ENCODE measurements around the gene IER5L.
"Not testable (repeated sequence)": the region's sequence is repeated elsewhere in the genome, so short reads cannot be mapped to it uniquely, and the experiment has no call there.

IER5L gene

DNA sequence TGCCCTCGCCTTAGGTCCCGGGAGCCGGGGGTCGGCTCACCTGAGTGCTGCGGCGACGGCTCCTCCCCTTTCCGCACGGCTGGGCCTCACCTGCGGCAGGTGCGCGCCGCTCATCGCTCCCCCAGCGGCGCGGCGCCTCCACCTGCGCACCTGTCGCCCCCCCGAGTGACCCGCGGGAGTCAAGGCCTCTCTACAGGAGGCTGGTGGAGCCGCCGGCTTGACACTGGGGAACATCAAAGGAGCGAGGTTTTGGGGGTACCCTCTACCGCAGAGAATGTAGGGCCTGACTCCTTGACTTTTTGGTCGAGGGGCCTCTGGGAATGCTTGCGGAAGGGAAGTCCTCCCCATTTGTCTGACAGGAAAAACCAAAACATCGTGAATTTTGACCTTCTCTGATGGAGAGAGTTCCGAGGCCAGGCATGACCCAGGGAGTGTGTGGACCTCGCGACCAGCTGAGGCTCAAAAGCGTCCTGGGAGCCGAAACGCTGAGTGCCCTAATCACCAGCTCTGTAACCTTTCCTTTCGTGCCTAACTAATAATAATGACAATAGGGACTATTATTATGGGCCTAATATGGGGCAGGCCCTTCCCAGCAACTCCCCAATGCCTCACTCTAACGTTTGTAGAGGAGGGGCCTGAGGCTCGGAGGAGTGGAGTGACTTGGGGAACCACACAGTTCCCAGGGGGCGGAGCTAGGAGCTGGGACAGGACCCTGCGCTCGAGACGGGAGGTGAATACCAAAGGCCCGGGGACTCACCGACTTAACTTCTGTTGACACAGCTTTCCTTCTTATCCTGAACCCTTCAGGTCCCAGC lies 714 bp upstream of the IER5L start:
- no peak for DNase-seq (ENCODE audit: low read depth)

DNA sequence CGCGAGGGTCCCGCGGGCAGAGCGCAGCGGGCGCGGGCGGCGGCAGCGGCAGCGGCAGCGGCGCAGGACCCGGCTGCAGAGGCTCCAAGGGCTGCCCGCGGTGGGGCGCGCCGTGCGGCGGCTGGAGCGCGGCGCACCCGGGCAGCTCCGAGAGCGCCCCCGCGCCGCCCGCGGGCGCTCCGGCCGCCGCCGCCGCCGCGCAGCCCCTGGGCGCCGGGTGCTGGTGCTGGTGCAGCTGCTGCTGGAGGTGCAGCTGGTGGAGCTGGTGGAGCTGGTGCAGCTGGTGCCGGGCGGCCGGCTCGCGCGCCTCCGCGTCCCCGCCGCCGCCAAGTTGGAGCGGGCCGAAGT lies 644 bp downstream of the IER5L start:
- no peak for DNase-seq (ENCODE audit: low read depth)

DNA sequence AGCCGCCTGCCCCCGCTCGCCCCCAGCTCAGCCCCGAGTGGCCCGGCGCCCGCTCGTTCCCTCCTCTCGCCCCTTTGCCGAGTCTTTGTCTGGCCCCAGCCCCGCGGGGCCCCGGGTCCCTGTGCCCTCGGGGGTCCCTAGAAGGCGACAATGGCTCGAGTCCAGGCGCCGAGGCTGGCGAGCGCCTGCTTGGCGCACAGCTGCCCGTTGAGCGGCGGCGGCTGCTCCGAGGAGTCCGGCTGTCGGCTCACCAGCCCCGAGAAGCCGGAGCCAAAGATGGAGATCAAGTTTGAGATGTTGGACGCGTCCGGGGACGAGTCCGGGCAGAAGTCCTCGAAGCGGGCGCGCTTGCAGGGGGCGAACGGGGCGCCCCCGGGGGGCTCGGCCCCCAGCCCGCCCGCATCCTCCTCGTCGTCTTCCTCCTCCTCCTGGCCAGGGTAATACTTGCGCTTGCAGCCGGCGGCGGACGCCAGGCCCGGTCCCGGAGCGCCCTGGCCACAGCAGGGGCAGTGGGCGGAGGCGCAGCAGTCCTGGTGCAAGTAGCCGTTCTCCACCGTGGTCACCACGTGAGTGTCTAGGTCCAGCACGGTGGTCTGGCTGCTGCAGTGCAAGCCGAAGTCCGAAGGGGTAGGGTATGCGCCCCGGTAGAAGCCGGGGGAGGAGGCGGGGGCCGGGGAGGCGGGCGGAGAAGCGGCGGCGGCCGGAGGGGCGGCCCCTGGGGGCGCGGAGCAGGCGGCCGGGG lies 1.2 kb downstream of the IER5L start:
- no peak for DNase-seq (ENCODE audit: low read depth)

DNA sequence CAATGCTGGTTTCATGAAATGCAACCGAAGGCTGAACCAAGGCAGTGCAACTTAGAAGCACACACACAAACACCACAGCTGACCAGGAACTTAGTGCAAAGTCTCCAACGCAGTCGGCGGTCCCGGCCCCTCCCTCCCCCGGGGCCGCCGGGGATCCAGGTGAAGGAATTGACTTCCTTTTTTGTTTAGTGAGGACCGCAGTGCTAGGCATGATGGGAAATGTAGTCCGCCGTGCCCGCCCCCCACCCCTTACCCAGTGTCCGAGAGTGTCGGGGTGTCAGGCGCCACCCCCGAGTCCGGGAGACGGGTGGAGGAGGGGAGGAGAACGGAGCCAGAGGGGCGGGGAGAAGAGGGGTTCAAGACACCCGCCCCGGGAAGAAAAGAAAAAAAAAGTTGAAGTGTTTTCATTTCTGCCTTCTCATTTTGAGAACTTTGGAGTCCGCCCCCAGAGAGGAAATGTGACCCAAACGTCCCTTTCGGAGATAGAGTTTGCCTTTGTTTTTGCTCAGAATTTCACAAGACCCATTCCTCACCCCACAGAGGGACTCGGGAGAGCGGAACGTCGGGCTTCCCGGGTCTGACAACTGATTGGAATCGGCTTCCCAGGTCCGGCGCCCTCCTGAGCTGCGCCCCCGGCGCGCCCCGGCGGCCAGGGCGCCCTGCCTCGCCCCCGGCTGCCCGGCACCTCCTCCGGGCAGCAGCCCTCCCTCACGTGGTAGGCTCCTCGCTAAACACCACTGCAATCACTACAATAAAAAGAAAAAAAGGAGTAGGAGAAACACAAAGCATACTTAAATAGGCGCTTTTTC lies 2.0 kb downstream of the IER5L start:
- peak; percentile 89 for DNase-seq (ENCODE audit: low read depth)

DNA sequence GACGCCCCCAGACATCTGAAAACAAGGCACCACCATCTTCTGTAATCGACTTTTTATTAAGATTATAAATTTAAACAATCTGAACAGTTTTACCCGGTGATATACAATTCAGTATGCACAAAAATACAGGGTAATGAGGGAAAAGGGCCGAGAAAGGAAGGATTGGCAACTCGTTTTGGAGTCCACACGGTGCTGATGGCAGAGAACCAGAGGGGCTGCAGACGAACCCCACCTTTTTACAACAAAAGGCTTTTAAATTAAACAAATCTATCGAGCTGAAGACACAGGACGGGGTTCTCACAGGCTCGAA lies 2.6 kb downstream of the IER5L start:
- no peak for DNase-seq (ENCODE audit: low read depth)

DNA sequence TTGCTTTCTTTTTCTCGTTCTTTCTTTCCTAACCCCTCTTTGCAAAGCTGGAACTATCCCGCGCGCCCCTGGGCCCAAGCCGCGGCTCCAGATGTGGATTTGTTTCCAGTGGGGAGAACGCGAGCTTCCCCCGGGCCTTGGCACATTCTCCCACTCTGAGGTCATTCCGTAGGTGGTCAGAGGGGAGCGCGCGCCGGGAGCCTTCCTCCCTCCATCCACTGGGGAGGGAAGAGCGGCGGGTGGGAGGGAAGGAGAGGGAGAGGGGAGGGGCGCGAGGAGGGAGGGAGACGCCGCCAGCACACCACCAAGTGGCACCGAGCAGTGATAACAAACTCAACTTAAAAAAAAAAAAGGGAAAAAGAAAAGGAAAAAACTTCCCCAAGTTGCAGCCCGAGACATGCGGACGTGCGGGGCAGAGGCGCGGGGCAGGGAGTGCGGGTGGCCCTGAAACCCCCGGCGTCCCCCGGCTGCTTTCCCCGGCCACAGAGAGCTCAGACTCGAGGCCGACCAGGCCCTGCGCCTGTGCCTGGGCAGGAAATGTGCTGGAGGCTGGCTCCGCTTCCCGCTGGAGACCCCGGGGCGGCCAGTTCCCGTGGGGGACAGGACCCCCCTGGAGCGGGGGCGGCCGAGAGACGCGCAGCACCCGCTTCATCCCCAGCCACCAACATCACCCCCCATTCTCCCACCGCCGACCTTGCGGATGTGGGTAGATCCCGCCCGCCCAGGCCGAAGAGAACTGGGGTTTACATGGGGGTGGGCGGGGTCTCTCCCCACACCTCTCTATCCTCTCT lies 3.1 kb downstream of the IER5L start:
- DNase-seq (ENCODE audit: low read depth), result peak; percentile 88

DNA sequence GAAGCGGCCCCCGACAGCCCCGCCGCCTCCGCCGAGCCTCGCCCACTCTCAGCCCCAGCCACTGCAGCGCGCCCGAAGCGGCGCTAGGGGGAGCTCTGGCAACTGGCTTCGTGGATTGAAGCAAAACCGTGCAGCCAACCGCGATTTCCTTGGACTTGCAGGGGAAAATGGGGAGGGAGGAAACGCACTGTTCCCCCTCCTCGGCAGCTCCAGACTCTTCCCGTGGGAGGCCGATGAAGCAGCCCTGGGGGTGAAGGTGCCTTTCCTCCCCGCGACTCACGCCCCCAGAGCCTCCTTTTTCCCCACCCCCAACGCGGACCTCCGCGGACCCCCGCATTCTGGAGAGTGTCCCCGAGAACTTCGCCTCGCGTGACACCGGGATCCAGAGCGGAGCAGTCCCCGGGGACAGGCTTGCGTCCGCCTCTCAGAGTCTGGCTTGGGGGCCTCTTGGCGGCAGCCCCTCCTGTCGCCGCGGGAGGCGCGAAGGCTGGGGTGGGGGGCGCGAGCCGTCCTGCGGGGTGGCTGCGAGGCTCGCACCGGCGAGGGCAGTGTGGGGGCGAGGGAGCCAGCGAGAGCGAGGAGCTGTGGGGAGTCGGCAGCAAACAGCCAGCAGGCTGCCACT lies 3.8 kb downstream of the IER5L start:
- peak; percentile 93 for DNase-seq (ENCODE audit: low read depth)

DNA sequence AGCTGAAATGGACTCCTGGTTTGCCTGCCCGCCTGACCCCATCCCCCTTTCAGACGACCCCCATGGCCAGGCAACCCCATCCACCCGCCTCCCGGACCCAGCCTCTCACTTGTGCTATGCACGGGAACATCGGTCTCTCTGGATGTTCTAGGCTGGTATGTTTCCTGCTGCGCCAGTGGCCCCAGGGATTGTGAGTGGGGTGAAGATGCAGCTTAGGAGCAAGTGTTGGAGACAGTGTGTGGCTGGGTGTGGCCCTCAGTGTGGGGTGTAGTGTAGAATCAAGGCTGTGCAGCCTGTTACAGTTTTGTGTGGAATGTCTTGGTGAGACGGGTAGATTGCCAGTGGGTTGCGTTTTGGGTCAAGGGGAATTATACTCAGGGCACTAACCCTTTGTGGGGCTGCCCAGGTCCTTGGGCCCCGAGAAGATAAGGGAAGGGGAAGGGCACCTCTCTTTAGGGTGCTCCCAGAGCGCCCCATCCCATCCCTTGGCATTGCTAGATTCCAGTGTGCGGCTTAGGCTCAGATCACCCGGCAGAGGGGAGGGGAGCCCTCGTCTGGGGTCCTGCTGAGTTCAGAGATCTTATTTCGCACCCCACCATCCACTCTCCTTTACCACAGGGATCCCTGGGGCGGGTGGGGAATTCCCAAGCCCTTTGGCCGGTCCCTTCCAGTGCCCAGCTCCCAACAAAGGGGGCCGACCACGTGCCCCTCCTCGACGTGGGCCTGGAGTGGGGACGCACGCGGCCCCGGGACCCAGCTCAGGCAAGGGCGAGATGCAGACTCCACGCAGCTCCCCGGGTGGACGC lies 4.6 kb downstream of the IER5L start:
- no peak for DNase-seq (ENCODE audit: low read depth)

DNA sequence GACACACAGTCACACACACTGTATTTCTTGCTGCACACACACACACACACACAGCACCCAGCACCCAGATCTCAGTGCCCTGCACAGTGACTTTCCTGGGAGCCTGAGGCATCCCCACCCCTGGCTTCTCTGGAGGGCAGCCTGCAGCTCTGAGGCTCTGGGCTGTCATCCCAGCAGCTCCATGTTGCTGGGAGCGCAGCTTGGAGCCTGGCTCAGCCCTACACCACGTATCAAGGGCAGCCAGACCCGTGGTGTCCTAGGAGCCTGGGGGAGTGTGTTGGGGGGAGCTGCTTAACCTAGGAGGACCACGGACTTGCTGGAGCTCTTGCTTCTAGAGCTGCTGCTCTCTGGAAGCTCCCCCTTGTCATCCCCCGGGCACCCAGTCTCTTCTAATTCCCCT lies 5.2 kb downstream of the IER5L start:
- no peak for DNase-seq (ENCODE audit: low read depth)

DNA sequence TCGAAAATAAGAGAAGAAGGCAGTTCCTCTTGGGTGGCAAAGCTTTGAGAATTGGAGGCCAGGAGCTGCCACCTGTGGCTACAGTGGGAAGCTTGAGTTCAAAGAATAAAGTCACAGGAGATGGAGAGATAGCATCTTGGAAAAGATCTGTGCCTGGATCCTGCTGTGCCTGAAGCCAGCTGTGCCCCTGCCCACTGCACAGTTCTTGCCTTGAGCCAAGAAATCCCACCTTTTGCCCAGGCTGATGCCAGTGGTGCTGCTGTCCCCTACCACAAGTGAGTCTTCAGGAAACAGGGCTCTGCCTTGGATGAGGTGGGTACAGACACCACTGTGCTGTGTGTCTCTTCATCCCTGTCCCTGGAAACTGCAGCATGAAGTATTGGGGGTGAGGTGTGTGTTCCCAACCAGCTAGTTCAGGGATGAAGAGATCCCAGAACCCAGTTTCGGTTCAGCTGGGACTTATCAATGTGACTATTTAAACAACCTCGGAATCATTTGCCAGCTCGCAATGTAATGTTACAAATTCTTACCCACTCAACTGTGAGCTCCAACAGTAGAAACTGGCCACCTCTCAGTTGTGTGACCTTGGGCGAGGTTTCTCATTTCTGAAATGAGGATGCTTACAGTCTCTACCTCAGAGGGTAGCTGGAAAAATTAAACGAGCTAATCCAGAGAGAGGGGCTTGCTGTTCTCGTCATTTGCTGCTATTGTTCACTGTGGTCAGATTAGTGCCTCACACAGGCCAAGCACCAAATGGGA lies 5.9 kb downstream of the IER5L start:
- no peak for DNase-seq (ENCODE audit: low read depth)

DNA sequence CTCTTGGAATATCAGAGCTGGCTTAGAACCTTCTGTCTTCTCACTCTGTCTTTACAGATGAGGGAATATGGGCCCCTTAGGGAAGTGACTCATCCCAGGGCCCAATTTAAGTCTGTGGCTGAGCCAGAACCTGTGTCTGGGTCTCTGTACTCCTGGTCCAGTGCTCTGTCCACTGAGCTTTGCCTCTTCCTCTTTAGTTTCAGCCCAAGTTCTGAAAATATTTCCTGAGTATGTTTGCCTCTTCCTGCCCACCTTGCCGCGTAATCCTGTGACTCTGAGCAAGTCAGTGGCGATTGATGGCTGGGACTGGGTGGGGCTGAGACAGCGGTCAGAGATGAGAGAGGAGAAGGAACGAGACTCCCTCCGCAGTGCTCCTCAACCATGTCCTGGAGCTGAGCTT lies 7.8 kb downstream of the IER5L start:
- no peak for DNase-seq (ENCODE audit: low read depth)

DNA sequence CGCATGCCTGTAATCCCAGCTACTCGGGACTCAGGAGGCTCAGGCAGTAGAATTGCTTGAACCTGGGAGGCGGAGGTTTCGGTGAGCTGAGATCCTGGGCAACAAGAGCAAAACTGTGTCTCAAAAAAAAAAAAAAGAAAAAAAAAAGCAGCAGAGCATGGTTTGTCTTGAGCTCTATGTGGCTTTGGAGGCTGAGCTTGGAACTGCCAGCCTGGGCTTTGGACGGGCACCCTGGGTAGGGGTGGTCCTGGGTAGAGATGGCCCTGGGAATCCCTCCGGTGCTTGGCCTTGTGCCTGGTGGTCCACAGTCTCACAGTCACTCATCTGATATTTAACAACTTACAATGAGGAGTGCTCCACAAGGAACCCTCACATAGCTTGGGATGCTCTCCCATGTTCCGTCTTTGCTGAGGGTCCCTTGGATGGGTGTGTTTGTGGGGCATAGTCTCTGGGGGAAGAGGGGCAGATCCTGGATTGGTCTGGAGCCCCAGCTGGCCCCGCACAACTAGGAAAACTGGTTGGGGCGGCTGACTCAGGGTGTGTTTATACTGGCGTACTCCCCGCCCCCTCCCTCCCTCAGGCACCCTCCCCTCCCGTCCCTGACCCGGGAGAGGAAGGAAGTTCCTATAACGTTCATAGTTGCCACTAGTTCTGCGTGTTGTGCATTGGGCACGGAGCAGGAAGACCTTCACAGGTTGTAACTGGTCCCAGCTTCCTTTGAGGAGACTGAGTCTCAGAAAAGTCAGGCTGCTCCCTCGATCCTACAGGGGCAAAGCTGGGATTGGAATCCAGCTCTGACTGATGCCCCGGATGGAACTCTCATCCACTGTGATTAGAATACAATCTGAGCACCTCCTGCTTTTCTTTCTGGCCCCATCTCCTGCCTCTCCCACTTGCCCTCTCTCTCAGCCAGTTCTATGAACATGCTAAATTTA lies 11.2 kb downstream of the IER5L start:
- DNase-seq (ENCODE audit: low read depth), result peak; percentile 51

DNA sequence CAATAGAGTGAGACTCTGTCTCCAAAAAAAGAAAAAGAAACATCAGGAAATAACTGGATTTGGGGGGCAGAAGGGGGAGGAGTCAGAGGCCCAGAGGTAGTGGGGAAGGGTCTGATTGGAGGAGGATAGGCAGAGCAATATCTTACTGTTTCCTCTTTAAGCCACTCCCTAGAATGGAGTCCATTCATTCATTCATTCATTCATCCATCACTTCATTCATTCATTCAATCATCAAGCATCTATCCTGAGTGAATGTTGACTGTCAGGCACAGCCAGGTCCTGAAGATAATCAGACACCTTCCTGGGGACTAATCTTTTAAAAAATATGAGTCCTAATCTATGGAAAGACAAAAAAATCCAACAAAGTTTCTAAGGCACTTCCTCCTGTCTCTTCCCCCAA lies 12.9 kb downstream of the IER5L start:
- DNase-seq (ENCODE audit: low read depth), result no peak

DNA sequence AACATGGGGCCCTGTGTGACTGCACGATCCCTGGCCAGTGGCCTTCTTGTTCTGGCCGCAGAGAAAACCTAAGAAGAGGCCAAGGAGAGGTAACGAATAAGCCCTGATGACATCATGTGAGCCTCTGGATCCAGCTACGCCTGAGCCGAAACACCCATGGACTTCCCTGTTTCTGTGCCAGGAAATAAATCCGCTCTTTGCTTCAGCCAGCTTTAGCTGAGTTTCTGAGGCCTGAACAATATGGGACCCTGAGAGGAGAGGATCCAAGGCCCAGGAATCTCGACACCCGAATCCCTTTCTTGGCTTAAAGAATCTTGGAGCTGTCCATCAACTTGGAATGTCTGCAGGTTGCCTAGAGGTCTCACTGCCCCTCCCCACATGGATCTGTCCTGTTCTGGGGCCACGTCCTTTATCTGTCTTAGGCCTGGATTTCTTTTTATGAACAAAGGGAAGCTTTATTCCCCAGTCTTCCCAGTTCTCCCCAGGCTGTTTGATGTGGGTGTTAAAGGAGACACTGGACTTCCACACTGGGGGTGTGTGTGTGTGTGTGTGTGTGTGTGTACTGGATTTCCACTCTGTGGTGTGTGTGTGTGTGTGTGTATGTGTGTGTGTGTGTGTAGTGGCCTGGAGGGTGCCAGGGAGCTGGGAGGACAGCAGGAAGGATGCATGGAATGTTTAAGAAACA lies 13.7 kb downstream of the IER5L start:
- no peak for DNase-seq (ENCODE audit: low read depth)

DNA sequence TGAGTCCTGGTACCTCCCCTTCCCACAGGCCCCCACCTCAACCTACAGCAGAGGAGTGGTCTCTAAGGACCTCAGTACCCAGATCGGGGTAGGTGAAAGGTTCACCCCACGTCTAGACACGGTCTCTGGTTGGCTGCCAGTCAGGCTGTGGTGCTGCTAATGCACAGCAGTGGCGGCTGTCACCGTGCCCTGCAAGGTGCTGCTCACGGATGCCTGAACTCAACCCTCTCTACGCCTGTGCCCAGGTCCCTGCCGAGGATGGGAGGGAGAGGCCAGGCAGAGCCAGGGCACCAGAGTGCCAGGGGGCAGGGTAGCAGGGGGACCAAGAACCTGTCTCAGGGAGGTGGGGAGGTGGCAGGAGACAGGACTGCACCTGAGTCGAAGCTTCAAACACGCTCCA lies 14.3 kb downstream of the IER5L start:
- no peak for DNase-seq (ENCODE audit: low read depth)

DNA sequence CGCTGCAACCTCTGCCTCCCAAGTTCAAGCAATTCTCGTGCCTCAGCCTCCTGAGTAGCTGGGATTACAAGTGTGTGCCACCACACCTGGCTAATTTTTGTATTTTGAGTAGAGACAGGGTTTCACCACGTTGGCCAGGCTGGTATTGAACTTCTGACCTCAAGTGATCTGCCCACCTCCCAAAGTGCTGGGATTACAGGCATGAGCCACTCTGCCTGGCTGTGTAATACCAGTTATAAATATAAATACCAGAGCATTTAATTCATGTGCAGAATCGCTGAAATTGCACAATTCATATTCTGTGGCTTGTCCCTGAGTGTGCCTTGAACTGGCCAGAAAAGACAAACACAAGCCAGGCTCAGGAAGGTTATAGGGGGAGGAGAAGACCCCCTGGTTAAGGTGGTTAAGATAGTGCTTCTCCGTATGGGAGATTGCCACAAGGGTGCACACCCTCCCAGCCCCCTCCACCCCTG lies 14.8 kb downstream of the IER5L start:
- DNase-seq (ENCODE audit: low read depth), result not testable (repeated sequence)

DNA sequence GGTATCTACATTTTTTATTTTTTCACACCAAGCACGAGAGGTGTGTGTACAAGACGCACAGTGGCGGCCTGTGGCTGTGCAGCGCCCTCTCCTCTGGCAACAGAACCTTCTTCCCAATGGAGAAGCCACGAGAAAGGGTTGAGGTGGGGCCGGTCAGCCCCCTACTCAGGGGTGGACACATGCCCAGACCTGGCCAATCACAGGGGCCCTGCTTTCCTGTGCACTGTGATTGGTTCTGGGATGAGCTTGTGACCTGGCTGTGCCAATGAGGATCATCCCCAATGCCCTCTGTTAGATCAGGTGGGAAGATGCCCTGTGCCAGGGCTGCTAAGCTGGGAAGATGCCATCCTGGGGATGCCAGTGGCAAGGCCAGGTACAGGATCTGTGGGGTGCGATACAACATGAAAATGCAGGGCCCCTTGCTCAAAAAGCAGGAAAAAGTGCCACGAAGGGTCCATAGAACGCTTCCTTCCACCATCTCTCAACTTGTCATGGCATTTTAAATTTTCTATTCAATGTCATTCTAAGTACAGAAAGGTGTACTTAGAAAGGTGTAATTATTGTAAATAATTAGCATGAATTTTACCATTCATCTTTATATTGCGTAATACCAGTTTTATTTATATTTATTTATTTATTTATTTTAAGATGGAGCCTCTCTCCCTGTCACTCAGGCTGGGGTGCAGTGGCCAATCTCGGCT lies 15.4 kb downstream of the IER5L start:
- DNase-seq (ENCODE audit: low read depth), result no peak

DNA sequence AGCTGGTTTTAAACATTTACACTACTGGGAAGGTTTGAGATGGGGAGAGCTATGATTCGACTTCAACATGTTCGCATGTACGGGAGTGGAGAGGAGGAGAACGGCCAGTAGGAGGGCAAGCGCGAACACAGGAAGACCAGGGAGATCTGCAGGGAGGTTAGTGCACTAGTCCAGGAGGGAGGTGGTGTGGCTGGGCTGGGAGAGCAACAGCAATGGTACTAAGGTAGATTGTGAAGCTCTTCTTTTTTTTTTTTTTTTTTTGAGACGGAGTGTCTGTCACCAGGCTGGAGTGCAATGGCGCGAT lies 16.6 kb downstream of the IER5L start:
- DNase-seq (ENCODE audit: low read depth), result no peak
